CD4-positive, CD25-positive, alpha-beta regulatory T cell (primary cell): ENCODE data around the gene GMEB1. TPM values are rescaled to one million over a fixed set of nuclear protein-coding genes. Genes with fewer than 3 reads are reported as not detected.
"Not testable (repeated sequence)": the region's sequence is repeated elsewhere in the genome, so short reads cannot be mapped to it uniquely, and the experiment has no call there.

Experiments used
- ATAC-seq, 2 donors: fragments of 150-1000 bp; cut with Tn5 transposase; one replicate each; pipeline ENCODE4 v1.10.0; 2021; ENCODE audit warnings: low read depth in 2 of 2, moderate number of reproducible peaks in 2 of 2, moderate library complexity in 1 of 2
- DNase-seq, 3 donors: peaks; one replicate each; pipeline versions ENCODE4 v3.0.0 to v3.0.0-alpha.2; 2012 to 2022; ENCODE audit warnings: mixed read lengths in 1 of 3
- H3K27ac ChIP-seq: one replicate; pipeline ENCODE4 v1.7.0; 2013; ENCODE audit warnings: mild to moderate bottlenecking, low read length; ENCODE audit not compliant: insufficient read depth, poor library complexity, severe bottlenecking
- H3K27me3 ChIP-seq: one replicate; pipeline ENCODE4 v1.7.0; 2013; ENCODE audit warnings: low read length; ENCODE audit not compliant: control insufficient read depth, insufficient read depth
- H3K36me3 ChIP-seq: one replicate; pipeline ENCODE4 v1.7.0; 2013; ENCODE audit warnings: mild to moderate bottlenecking, low read length, moderate library complexity; ENCODE audit not compliant: control insufficient read depth, insufficient read depth
- H3K4me1 ChIP-seq: 2 replicates; pipeline ENCODE4 v1.7.0; 2013; ENCODE audit warnings: mild to moderate bottlenecking, low read length; ENCODE audit not compliant: insufficient read depth, control insufficient read depth, poor library complexity, severe bottlenecking
- H3K4me3 ChIP-seq: one replicate; pipeline ENCODE4 v1.7.0; 2013; ENCODE audit warnings: low read depth, mild to moderate bottlenecking, low read length, moderate library complexity
- H3K9me3 ChIP-seq, 2 experiments: 1 replicate in 1 of 2; 2 replicates in 1 of 2; pipeline ENCODE4 v1.7.0; 2013; ENCODE audit warnings: low read length in 2 of 2, mild to moderate bottlenecking in 1 of 2, moderate library complexity in 1 of 2; ENCODE audit not compliant: control insufficient read depth in 2 of 2
- H3K27ac Mint-ChIP-seq, 3 donors: one replicate each; pipeline ENCODE4 v1.8.0; 2020 to 2022; ENCODE audit warnings: mild to moderate bottlenecking in 3 of 3, mixed read lengths in 3 of 3, moderate library complexity in 2 of 3
- H3K27me3 Mint-ChIP-seq: one replicate; pipeline ENCODE4 v1.8.0; 2022; ENCODE audit warnings: mild to moderate bottlenecking, mixed read lengths
- H3K36me3 Mint-ChIP-seq: one replicate; pipeline ENCODE4 v1.8.0; 2020; ENCODE audit warnings: mixed read lengths
- H3K4me1 Mint-ChIP-seq, 4 donors: one replicate each; pipeline ENCODE4 v1.8.0; 2020 to 2022; ENCODE audit warnings: mixed read lengths in 4 of 4, mild to moderate bottlenecking in 1 of 4
- H3K4me3 Mint-ChIP-seq, 4 donors: one replicate each; pipeline ENCODE4 v1.8.0; 2020 to 2022; ENCODE audit warnings: mild to moderate bottlenecking in 4 of 4, mixed read lengths in 4 of 4, moderate library complexity in 3 of 4
- H3K9me3 Mint-ChIP-seq, 7 donors: one replicate each; pipeline ENCODE4 v1.8.0; 2020 to 2022; ENCODE audit warnings: mixed read lengths in 7 of 7, mild to moderate bottlenecking in 3 of 7, moderate library complexity in 2 of 7
- polyA plus RNA-seq, 4 donors: library from polyadenylated mRNA; unstranded; fragments of 300-500 nt; fragmentation: Illumina TruSeq; gene quantifications; one replicate each; pipeline ENCODE4 v1.2.3, GENCODE V29; 2021
- total RNA-seq: library from RNA; stranded (reverse); gene quantifications from one replicate; pipeline ENCODE4 v1.2.3, GENCODE V29; 2022

Gene GMEB1
- total and polyA plus RNA-seq, 5 donors from 2014 or later = 14.7 to 18.1 (median 16.2) TPM

GRCh38 chr1:28719332-28719619 is 50.7 kb downstream of the GMEB1 start:
- no peak overlapping the region for H3K4me3 Mint-ChIP-seq
- H3K27ac Mint-ChIP-seq = peak overlapping the region in 2 of 3 donors; percentile 29 to 60
- Histone ChIP-seq H3K36me3 (peaks cover 8% of the 10 kb centered on the region), H3K4me1 (no peaks in the 10 kb centered on the region), H3K4me3 (no peak overlapping the region), H3K9me3 (no peaks in the 10 kb centered on the region), H3K27ac (no peak overlapping the region), H3K27me3 (no peaks in the 10 kb centered on the region)
- ATAC-seq (no peak), DNase-seq (no peak)
- no peaks in the 10 kb centered on the region for H3K27me3 Mint-ChIP-seq
- peaks cover 0 to 6% (median 0%) of the 10 kb centered on the region in 4 donors for H3K4me1 Mint-ChIP-seq
- peaks cover 8% of the 10 kb centered on the region for H3K36me3 Mint-ChIP-seq
- no peaks in the 10 kb centered on the region for H3K9me3 Mint-ChIP-seq

DNA sequence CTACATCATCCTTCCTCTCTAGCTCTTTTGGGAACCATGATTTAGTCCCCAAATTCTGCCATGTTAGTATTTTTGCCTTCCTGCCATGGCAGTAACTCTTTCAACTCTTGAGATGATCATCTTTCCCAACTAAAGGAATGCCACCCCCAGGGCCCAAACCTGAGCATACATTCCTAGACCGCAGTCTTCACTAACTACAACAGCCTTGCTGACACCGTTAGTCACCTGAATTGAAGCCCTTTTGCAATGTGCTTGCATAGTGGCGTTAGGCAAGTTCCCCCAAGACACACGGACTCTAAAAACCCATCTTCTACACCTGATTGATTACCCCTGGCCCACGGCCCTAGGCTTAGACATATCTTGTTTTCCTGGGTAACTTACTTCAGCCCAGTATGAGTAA is 51.8 kb downstream of the GMEB1 start:
- peaks cover 0 to 6% (median 0%) of the 10 kb centered on the region in 4 donors for H3K4me1 Mint-ChIP-seq

GRCh38 chr1:28721927-28722326 is 53.3 kb downstream of the GMEB1 start:
- H3K4me1 Mint-ChIP-seq, ATAC-seq, H3K9me3 Mint-ChIP-seq, H3K9me3 ChIP-seq, H3K27me3 ChIP-seq, H3K36me3 ChIP-seq, H3K4me3 ChIP-seq, H3K27ac ChIP-seq, H3K27me3 Mint-ChIP-seq, H3K27ac Mint-ChIP-seq, DNase-seq, H3K4me1 ChIP-seq, H3K4me3 Mint-ChIP-seq, H3K36me3 Mint-ChIP-seq: not testable (repeated sequence)

More for the DNA sequence above, 51.8 kb downstream of the GMEB1 start:
- Mint-ChIP-seq H3K36me3 (no peaks in the 10 kb centered on the region), H3K27me3 (no peaks in the 10 kb centered on the region), H3K9me3 (no peaks in the 10 kb centered on the region), H3K4me3 (no peak overlapping the region), H3K27ac (no peak overlapping the region)
- no peak overlapping the region for H3K4me3 ChIP-seq
- no peak for DNase-seq
- no peaks in the 10 kb centered on the region for H3K36me3 ChIP-seq
- H3K4me1 ChIP-seq = no peaks in the 10 kb centered on the region
- no peak for ATAC-seq
- no peaks in the 10 kb centered on the region for H3K9me3 ChIP-seq
- H3K27me3 ChIP-seq = no peaks in the 10 kb centered on the region
- no peak overlapping the region for H3K27ac ChIP-seq

GRCh38 chr1:28725365-28725764 is 56.8 kb downstream of the GMEB1 start:
- H3K4me1 ChIP-seq, H3K9me3 Mint-ChIP-seq, H3K27me3 ChIP-seq, H3K4me1 Mint-ChIP-seq, DNase-seq, H3K9me3 ChIP-seq, H3K4me3 Mint-ChIP-seq, H3K4me3 ChIP-seq, H3K27ac ChIP-seq, H3K36me3 Mint-ChIP-seq, H3K36me3 ChIP-seq, H3K27ac Mint-ChIP-seq, H3K27me3 Mint-ChIP-seq, ATAC-seq: not testable (repeated sequence)

DNA sequence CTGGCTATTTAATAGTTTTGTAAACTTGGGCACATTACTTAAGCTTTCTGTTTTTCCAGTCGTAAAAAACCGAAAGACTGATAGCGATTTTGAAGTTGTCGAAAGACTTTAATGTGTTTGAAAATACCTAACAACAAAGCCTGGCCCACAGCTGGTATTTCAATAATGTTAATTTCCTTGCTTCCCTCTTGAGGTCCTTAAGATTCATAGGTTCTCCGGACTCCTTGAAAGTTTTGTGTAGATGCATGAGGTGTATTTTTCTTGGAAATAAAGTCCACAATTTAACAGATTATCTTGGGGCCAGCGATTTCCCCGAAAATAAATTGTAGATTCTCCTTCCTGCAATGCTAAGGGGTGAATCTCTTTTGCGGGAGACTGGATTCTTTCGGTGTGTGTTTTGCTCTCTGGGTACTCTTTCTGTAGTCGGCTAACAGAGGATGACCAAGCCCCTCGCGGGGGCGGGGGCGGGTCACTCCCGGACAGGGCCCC is 67.4 kb downstream of the GMEB1 start:
- Mint-ChIP-seq H3K27me3 (peaks cover 10% of the 10 kb centered on the region), H3K4me1 (peaks cover 15 to 35% (median 26%) of the 10 kb centered on the region in 4 donors), H3K27ac (peak overlapping the region; percentile 91 to 95 (median 94)), H3K36me3 (peaks cover 10% of the 10 kb centered on the region), H3K4me3 (peak overlapping the region; percentile 93 to 100 (median 98)), H3K9me3 (no peaks in the 10 kb centered on the region)
- H3K9me3 ChIP-seq = no peaks in the 10 kb centered on the region
- peak overlapping the region; percentile 90 for H3K27ac ChIP-seq
- ATAC-seq (no peak), DNase-seq (no peak)
- no peaks in the 10 kb centered on the region for H3K27me3 ChIP-seq
- peaks cover 39% of the 10 kb centered on the region for H3K4me1 ChIP-seq
- H3K4me3 ChIP-seq = peak overlapping the region; percentile 67
- peaks cover 29% of the 10 kb centered on the region for H3K36me3 ChIP-seq

DNA sequence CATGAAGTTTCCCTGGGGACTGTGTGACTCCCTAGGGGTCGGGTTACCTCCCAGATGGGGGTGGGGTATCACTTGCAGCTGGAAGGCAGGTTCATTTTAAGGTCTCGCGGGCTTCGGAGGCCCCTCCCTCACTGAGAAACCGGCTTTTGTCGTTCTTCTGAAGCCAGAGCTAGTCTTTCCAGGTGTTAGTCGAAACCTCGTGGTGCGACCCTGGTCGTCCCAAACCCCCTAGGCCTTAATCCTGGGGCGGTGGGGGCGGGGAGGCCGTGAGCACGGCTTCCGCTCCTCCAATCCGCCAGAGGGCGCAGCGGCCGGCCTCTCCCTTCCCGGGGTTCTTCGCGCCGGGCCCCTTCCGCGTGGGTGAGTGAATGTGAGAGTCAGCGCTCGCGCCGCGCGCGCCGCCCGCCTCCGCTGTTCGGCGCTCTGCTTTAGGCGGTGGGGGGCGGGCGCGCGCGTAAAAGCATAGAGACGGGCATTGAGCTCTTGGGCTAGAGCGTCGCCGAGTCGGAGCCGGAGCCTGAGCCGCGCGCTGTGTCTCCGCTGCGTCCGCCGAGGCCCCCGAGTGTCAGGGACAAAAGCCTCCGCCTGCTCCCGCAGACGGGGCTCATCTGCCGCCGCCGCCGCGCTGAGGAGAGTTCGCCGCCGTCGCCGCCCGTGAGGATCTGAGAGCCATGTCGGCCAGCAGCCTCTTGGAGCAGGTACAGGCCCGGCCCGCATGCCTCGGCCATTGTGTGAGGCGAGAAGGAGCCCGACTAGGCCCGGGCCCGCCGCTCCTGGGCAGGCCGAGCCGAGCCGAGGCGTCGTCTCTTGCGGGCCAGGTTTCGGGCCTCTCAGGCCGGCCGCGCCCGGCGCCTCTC is 68.1 kb downstream of the GMEB1 start, which contains the start of gene YTHDF2:
Gene YTHDF2 (plus strand): TSS at position 491 of the 857 bp plus-strand sequence. CDS start 181 bp downstream, at position 672.
- Mint-ChIP-seq H3K4me1 (peaks cover 17 to 41% (median 29%) of the 10 kb centered on the region in 4 donors), H3K27me3 (peaks cover 10% of the 10 kb centered on the region), H3K9me3 (no peaks in the 10 kb centered on the region), H3K4me3 (peak within 1 kb of the TSS; percentile 93 to 100 (median 98)), H3K27ac (peak within 1 kb of the TSS; percentile 94 to 95 (median 94)), H3K36me3 (peaks cover 11% of the 10 kb centered on the region)
- ATAC-seq (peak; percentile 97 to 98), DNase-seq (peak; percentile 95 to 99 (median 98))
- Histone ChIP-seq H3K27ac (peak within 1 kb of the TSS; percentile 90), H3K27me3 (no peaks in the 10 kb centered on the region), H3K36me3 (peaks cover 35% of the 10 kb centered on the region), H3K9me3 (no peaks in the 10 kb centered on the region), H3K4me3 (peak within 1 kb of the TSS; percentile 85), H3K4me1 (peaks cover 45% of the 10 kb centered on the region)

DNA sequence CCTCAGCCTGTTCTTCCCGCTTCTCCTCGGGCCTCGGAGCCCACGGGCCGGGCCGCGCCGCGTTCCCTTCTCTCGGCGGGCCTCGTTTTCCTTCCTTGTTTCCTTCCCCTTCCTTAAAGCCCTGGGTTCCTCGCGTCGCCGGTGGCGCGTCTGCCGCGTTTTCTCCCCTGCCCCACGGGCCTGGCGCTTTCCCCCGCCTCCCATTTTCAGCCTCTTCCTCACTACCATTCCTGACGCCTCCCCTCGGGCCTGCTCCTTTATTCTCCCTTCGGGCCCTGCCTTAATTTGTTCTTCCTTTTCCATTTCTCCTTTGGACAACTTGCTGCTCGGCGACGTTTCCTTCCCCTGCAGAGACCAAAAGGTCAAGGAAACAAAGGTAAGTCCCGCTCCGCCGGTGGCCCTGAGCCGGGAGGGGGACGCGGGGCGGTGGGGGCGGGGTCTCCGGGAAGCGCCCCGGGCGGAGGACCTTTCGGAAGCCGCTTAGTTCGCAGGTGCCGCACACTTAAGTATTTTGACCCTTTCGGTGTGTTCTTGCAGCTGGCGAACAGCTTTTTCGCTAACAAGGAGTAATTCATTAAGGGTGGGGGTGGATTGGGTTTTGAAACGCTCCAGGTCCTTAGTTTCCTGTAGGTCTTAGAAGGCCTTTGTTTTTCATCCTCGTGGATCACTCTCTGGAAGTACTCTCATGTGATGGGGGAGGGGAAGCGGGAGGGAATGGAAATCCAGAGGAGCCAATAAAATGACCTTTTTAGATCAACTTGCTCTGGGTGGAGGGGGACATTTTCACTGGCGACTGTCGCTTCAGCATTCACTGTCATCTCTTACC is 68.9 kb downstream of the GMEB1 start:
- Mint-ChIP-seq H3K4me3 (peak overlapping the region; percentile 93 to 100 (median 98)), H3K36me3 (peaks cover 19% of the 10 kb centered on the region), H3K27ac (peak overlapping the region; percentile 94 to 95 (median 94)), H3K9me3 (no peaks in the 10 kb centered on the region), H3K4me1 (peaks cover 17 to 50% (median 37%) of the 10 kb centered on the region in 4 donors), H3K27me3 (peaks cover 10% of the 10 kb centered on the region)
- H3K27ac ChIP-seq = peak overlapping the region; percentile 90
- DNase-seq (peak in 2 of 3 donors; percentile 38 to 62), ATAC-seq (no peak)
- H3K4me1 ChIP-seq = peaks cover 48% of the 10 kb centered on the region
- H3K36me3 ChIP-seq = peaks cover 43% of the 10 kb centered on the region
- H3K27me3 ChIP-seq = no peaks in the 10 kb centered on the region
- H3K4me3 ChIP-seq = peak overlapping the region; percentile 85
- no peaks in the 10 kb centered on the region for H3K9me3 ChIP-seq
